Activated CD8-positive, alpha-beta memory T cell treated with anti-CD3 and anti-CD28 coated beads, Interleukin-2, amount 50 U/mL, for 4 hours (primary cell): Measurements from ENCODE around the gene APMAP.
"Not testable (repeated sequence)": the region's sequence is repeated elsewhere in the genome, so short reads cannot be mapped to it uniquely, and the experiment has no call there.

Source experiments
- DNase-seq: peaks from one replicate; pipeline ENCODE4 v3.0.0-alpha.2; 2020

Gene APMAP

GRCh38 chr20:25005661-25006060 lies 13.1 kb upstream of the APMAP start:
- no peak for DNase-seq

DNA sequence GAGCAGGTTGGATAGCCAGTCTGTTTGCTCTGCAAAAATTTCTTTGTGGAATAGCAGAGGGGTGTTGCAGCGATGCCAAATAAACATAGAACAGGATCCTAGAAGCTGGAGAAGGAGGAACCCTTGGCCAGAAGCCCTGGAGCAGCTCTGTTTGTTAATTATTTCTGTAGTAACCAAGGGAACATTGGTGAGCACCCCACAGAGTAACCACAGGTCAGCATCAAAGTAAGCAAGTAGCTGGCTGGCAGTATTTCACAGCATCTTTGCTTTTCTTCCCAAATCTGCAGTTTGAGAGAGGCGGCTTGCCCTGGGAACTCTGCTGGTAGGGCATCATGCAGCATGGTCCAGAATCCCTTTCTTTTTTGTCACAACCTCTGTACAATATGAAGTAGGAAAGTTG lies 12.7 kb upstream of the APMAP start:
- no peak for DNase-seq

GRCh38 chr20:25003002-25003401 lies 10.5 kb upstream of the APMAP start:
- DNase-seq = no peak

GRCh38 chr20:25001323-25001722 lies 8.8 kb upstream of the APMAP start:
- DNase-seq = not testable (repeated sequence)

- no peak for DNase-seq
These were observed 7.8 kb upstream of the APMAP start for GRCh38 chr20:25000268-25000801.

DNA sequence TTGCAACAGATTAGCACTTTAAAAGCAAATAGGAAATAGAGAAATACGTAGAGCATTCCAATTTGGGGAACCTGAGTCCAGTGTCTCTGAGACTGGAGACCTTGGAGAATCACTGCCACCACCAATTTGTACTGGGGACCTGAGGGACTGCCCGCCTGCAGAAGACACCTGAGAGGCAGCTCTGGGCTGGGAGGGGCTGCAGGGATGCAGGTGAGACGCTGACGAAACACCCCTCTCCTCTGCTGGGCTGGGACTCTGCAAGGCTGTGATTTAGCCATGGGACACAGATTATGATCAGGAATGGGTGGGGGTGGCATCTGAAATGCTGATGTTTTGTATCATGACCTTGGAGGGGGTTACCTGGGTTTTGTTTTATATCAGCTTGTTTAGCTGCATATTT lies 7.0 kb upstream of the APMAP start:
- DNase-seq = no peak

DNA sequence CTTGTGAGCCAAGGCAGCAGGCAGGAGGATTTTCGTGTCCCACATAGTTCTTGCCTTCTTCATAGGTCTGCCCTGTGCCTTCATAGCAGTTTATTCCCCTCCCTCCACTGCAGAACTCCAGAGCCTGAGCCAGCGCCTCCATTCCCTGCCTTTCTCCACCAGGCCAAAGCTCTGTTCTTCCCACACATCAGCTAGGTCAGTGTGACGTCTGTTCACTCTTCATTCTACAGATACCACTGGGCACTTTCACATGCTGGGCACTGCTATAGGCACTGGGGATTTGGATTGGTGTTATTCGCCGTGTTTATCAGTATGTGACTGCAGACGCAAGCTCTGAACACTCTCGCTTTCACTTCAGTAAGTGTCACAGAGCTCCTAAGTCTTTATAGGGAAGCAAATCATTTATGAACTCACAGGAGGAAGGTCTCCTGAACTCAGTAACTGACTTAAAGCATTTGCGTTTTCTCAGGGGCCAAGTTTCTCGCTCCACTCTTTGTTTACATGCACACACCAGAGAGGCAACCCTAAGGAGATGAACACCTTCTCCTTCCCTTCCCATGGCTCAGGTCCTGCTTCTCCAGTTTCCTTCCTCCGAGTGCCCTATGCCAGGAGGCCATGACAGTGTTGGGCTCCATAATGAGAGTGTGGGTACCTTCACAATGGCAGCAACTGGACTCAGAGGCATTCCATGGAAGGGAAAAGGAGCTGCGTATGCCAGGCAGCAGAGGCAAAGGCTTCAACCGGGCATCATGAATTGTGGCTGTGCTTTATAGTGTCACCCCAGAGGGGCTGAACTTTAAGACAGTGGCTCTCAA lies 6.3 kb upstream of the APMAP start:
- no peak for DNase-seq

- no peak for DNase-seq
These were observed 5.6 kb upstream of the APMAP start for GRCh38 chr20:24998121-24998520.

- DNase-seq = no peak
These were observed 4.2 kb upstream of the APMAP start for GRCh38 chr20:24996449-24997377.

GRCh38 chr20:24995741-24996448 lies 3.3 kb upstream of the APMAP start:
- no peak for DNase-seq

- peak; percentile 85 for DNase-seq
These were observed 2.2 kb upstream of the APMAP start for GRCh38 chr20:24994470-24995368.

- DNase-seq = no peak
These were observed 1.6 kb upstream of the APMAP start for GRCh38 chr20:24994186-24994465.

- DNase-seq = no peak
These were observed 1.0 kb upstream of the APMAP start for GRCh38 chr20:24993337-24994185.

- peak; percentile 24 for DNase-seq
These were observed 559 bp downstream of the APMAP start for GRCh38 chr20:24991897-24992486.

DNA sequence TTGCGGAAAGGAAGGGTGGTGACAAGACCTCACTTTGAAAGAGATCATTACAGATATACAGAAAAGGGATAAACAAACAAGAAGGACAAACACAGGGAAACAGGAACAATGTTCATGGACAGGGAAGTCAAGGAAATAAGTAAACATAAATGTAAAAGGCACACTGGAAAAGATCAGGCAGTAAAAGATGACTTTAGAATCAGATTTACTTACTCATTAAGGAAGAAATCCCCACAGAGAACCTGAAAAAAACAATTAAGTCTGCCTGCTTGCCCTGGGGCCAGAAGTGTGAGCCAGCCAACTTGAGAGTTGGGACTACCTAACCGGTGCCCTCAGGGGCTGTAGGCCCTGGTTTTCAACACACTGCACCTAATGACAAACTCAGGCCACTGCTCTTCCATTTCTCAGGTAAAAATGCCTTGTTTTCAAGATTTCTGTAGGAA lies 1.7 kb downstream of the APMAP start:
- no peak for DNase-seq

GRCh38 chr20:24989162-24989561 lies 3.4 kb downstream of the APMAP start:
- no peak for DNase-seq

DNA sequence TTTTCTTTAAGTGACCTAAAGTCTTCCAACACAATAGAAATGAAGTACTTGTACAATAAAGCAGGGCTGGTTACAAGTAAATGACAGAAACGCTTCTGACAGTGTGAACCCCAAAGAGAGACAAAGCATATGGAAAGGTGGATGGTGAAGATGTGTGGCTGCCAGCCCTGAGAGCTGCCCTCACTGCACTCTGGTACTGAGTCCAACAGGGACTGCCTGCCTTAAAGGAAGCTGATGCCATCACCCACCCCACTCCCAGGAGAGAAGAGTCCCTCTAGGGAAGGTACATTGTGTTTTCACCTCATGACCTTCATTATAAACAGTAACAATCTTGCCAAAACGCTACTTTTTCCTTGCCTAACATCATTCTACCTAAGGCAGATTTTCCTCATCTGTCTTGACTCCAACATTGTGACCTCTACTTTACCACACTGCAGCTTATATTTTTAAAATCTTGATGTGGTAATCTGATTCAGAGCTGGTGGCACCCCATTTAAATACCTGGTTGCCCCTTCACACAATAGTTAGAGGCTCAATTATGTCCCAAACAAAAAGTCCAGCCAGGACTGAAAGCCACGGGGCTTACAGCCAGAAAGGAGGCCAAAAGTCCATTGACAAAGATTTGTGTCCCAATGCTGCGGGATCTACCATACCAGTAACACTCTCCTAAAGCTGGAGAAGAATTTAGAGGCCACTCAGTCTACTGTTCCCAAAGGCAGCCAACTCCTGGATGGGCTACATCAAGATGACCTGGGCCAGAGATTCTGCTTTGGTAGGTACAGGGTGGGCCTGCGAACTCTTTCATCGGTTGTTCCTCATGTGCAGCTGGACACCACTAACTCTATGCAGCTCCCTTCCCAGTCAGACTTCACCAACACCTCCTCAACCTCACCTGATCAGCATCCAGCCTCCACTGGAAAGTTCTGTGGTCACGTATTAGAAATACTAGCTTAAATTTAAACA lies 4.4 kb downstream of the APMAP start:
- no peak for DNase-seq

GRCh38 chr20:24987244-24987643 lies 5.3 kb downstream of the APMAP start:
- no peak for DNase-seq

DNA sequence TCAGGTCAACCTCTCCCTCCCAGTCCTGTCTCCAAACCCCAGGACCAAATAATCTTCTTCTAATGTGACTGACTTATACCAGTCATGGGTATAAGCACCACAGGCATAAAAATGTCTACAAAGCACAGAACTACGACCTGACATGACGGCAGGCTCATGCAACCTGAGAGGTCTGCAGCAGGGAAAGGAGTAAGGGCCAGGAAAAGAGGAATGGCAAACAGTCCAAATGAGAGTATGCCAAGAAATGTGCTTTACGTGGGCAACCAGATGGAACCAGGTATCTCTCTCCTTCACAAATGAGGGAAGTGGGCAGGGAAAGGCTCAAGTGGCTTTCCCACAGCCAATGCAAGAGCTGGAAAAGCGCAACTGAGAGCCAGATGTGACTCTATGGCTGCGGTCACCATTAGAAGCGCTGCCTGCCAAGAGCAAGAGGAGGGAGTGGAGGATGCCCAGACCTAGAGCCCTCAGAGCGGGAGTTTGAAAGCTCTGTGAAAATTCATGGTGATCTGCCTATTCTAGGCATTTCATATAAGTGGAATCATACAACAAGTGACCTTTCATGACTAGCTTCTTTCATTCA lies 6.0 kb downstream of the APMAP start:
- no peak for DNase-seq
